Mesenchymal stem cell (in vitro differentiated cells and primary cell): Measurements from ENCODE around the gene ZDHHC14.

ENCODE experiments used
- DNase-seq: peaks from one replicate; pipeline ENCODE4 v3.0.0-alpha.2; 2013
- H2AFZ ChIP-seq: one replicate; pipeline ENCODE4 v1.6.1; 2013; ENCODE audit warnings: low read depth, mild to moderate bottlenecking, control low read depth, inconsistent platforms, low read length, moderate library complexity
- H2AK5ac ChIP-seq: 2 replicates; pipeline ENCODE4 v1.6.1; 2013; ENCODE audit warnings: low read length, moderate library complexity, mild to moderate bottlenecking, inconsistent platforms; ENCODE audit not compliant: severe bottlenecking
- H2BK120ac ChIP-seq: one replicate; pipeline ENCODE4 v1.6.1; 2013; ENCODE audit warnings: low read depth, mild to moderate bottlenecking, inconsistent platforms, low read length, moderate library complexity
- H2BK12ac ChIP-seq, 2 experiments: one replicate each; pipeline ENCODE4 v1.6.1; 2013; ENCODE audit warnings: inconsistent platforms in 2 of 2, low read length in 2 of 2, mild to moderate bottlenecking in 2 of 2, moderate library complexity in 2 of 2, control low read depth in 1 of 2
- H2BK15ac ChIP-seq: one replicate; pipeline ENCODE4 v1.6.1; 2013; ENCODE audit warnings: mild to moderate bottlenecking, low read depth, inconsistent platforms; ENCODE audit not compliant: poor library complexity, severe bottlenecking
- H2BK5ac ChIP-seq: 2 replicates; pipeline ENCODE4 v1.6.1; 2013; ENCODE audit warnings: low read depth, mild to moderate bottlenecking, low read length, control low read depth, inconsistent platforms; ENCODE audit not compliant: poor library complexity, severe bottlenecking
- H3K14ac ChIP-seq, 2 experiments: one replicate each; pipeline ENCODE4 v1.6.1; 2013; ENCODE audit warnings: inconsistent platforms in 2 of 2, low read length in 2 of 2, control low read depth in 1 of 2, mild to moderate bottlenecking in 1 of 2, moderate library complexity in 1 of 2
- H3K18ac ChIP-seq, 2 experiments: one replicate each; pipeline ENCODE4 v1.6.1; 2013; ENCODE audit warnings: inconsistent platforms in 2 of 2, low read length in 2 of 2, control low read depth in 1 of 2, low read depth in 1 of 2, mild to moderate bottlenecking in 1 of 2
- H3K23ac ChIP-seq, 2 experiments: one replicate each; pipeline ENCODE4 v1.6.1; 2013; ENCODE audit warnings: inconsistent platforms in 2 of 2, low read length in 2 of 2, mild to moderate bottlenecking in 2 of 2, moderate library complexity in 2 of 2, control low read depth in 1 of 2
- H3K27ac ChIP-seq: 2 replicates; pipeline ENCODE4 v1.5.1; 2013; ENCODE audit warnings: mild to moderate bottlenecking, moderate library complexity, low read length, control low read depth, inconsistent platforms; ENCODE audit not compliant: poor library complexity, severe bottlenecking
- H3K27me3 ChIP-seq, 2 experiments: 2 replicates each; pipeline versions ENCODE4 v1.6.1 to v1.7.0; 2013; ENCODE audit warnings: low read length in 2 of 2, mild to moderate bottlenecking in 2 of 2, moderate library complexity in 2 of 2, control low read depth in 1 of 2, inconsistent platforms in 1 of 2; ENCODE audit not compliant: control insufficient read depth in 1 of 2, insufficient read depth in 1 of 2
- H3K36me3 ChIP-seq, 2 experiments: 2 replicates each; pipeline versions ENCODE4 v1.6.1 to v1.7.0; 2013; ENCODE audit warnings: low read length in 2 of 2, control low read depth in 1 of 2, inconsistent platforms in 1 of 2, low read depth in 1 of 2, mild to moderate bottlenecking in 1 of 2; ENCODE audit not compliant: insufficient read depth in 2 of 2, control insufficient read depth in 1 of 2
- H3K4ac ChIP-seq, 2 experiments: one replicate each; pipeline ENCODE4 v1.6.1; 2013; ENCODE audit warnings: inconsistent platforms in 2 of 2, low read length in 2 of 2, mild to moderate bottlenecking in 2 of 2, moderate library complexity in 2 of 2, control low read depth in 1 of 2, low read depth in 1 of 2
- H3K4me1 ChIP-seq: 2 replicates; pipeline ENCODE4 v1.6.1; 2013; ENCODE audit warnings: low read depth, low read length, control low read depth; ENCODE audit not compliant: control insufficient read depth, insufficient read depth
- H3K4me2 ChIP-seq: 2 replicates; pipeline ENCODE4 v1.6.1; 2013; ENCODE audit warnings: low read length, mild to moderate bottlenecking, inconsistent platforms; ENCODE audit not compliant: poor library complexity, severe bottlenecking
- H3K4me3 ChIP-seq, 2 experiments: 2 replicates each; pipeline versions ENCODE4 v1.5.1 to v1.7.0; 2013; ENCODE audit warnings: low read length in 2 of 2, mild to moderate bottlenecking in 2 of 2, control low read depth in 1 of 2, low read depth in 1 of 2; ENCODE audit not compliant: insufficient read depth in 1 of 2
- H3K79me1 ChIP-seq: replicated peaks from 2 replicates; pipeline ENCODE4 v1.6.1; 2013; ENCODE audit warnings: mild to moderate bottlenecking, control low read depth, low read length, inconsistent platforms; ENCODE audit not compliant: poor library complexity, severe bottlenecking
- H3K9ac ChIP-seq: 2 replicates; pipeline ENCODE4 v1.7.0; 2013; ENCODE audit warnings: mild to moderate bottlenecking, low read length, moderate library complexity
- H3K9me3 ChIP-seq: 2 replicates; pipeline ENCODE4 v1.7.0; 2013; ENCODE audit warnings: mild to moderate bottlenecking, low read length; ENCODE audit not compliant: control insufficient read depth
- H4K8ac ChIP-seq: one replicate; pipeline ENCODE4 v1.6.1; 2013; ENCODE audit warnings: inconsistent platforms, mild to moderate bottlenecking, low read length, moderate library complexity
- H4K91ac ChIP-seq: one replicate; pipeline ENCODE4 v1.6.1; 2013; ENCODE audit warnings: mild to moderate bottlenecking, low read length, inconsistent platforms
- WGBS: methylation state at CpG from one replicate; pipeline ENCODE4 v1.1.7; 2013; ENCODE audit warnings: mixed read lengths; 5-methylcytosine and 5-hydroxymethylcytosine counted together

Gene ZDHHC14

GRCh38 chr6:157488716-157489118, 107.7 kb downstream of the ZDHHC14 start:
- Histone ChIP-seq H2AFZ (no peak overlapping the region), H3K27me3 (no peaks in the 10 kb centered on the region), H3K4me2 (no peak overlapping the region), H3K4me3 (no peak overlapping the region), H3K27ac (no peak overlapping the region), H3K36me3 (no peaks in the 10 kb centered on the region), H2BK12ac (no peak overlapping the region), H3K79me1 (peaks cover 7% of the 10 kb centered on the region), H4K91ac (no peak overlapping the region), H3K9ac (no peak overlapping the region), H2AK5ac (no peak overlapping the region), H4K8ac (no peak overlapping the region), H2BK120ac (no peak overlapping the region), H2BK5ac (no peak overlapping the region), H3K23ac (no peak overlapping the region), H3K4ac (no peak overlapping the region), H3K4me1 (no peaks in the 10 kb centered on the region), H2BK15ac (no peak overlapping the region), H3K14ac (no peak overlapping the region), H3K9me3 (no peaks in the 10 kb centered on the region), H3K18ac (no peak overlapping the region)
- no peak for DNase-seq
- WGBS, result 65% methylated on average over 9 of the region's 12 CpGs

DNA sequence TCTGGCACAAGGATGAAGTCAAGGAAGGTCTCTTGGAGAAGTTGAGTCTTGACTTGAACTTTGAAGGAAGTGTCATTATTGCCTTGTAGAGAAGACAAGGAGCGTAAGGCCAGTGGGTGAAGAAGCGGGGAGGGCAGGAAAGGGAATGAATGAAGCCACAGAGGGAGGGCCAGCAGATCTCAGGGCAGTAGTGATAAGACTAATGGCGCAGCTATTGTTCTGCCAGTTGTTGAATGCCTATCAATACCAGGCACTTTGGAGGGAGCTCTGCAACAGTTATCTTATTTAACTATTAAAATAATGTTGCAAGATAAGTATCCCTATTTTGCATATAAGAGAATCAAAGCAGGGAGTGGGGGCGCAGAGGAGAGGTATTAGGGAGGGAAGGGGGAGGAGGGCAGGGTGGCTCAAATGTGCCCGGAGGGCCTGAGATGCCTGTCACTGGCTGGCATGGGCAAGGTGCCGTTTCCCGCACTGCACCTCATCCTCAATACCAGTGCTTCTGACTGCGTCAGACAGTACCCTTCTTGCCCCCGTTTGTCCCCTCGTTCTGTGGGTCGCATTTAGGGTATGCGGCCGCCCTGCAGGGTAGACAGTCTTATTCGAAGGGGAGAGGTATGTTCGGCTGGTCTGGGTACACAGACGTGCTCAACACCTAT, 109.8 kb downstream of the ZDHHC14 start:
- H3K27me3 ChIP-seq, result no peaks in the 10 kb centered on the region
- H2AK5ac ChIP-seq, result no peak overlapping the region
- no peak overlapping the region for H3K4me3 ChIP-seq
- no peak overlapping the region for H2BK120ac ChIP-seq
- H3K27ac ChIP-seq, result no peak overlapping the region
- H2AFZ ChIP-seq, result no peak overlapping the region
- H3K79me1 ChIP-seq, result peaks cover 7% of the 10 kb centered on the region
- H3K4me1 ChIP-seq, result no peaks in the 10 kb centered on the region
- no peak for DNase-seq
- no peaks in the 10 kb centered on the region for H3K9me3 ChIP-seq
- no peak overlapping the region for H4K91ac ChIP-seq
- no peak overlapping the region for H2BK12ac ChIP-seq
- H3K36me3 ChIP-seq, result no peaks in the 10 kb centered on the region
- WGBS, result 97% methylated on average over 12 of the region's 16 CpGs
- H3K4ac ChIP-seq, result no peak overlapping the region
- no peak overlapping the region for H3K4me2 ChIP-seq
- no peak overlapping the region for H3K9ac ChIP-seq
- H4K8ac ChIP-seq, result no peak overlapping the region
- no peak overlapping the region for H2BK5ac ChIP-seq
- H3K23ac ChIP-seq, result no peak overlapping the region
- no peak overlapping the region for H3K14ac ChIP-seq
- H2BK15ac ChIP-seq, result no peak overlapping the region
- no peak overlapping the region for H3K18ac ChIP-seq

DNA sequence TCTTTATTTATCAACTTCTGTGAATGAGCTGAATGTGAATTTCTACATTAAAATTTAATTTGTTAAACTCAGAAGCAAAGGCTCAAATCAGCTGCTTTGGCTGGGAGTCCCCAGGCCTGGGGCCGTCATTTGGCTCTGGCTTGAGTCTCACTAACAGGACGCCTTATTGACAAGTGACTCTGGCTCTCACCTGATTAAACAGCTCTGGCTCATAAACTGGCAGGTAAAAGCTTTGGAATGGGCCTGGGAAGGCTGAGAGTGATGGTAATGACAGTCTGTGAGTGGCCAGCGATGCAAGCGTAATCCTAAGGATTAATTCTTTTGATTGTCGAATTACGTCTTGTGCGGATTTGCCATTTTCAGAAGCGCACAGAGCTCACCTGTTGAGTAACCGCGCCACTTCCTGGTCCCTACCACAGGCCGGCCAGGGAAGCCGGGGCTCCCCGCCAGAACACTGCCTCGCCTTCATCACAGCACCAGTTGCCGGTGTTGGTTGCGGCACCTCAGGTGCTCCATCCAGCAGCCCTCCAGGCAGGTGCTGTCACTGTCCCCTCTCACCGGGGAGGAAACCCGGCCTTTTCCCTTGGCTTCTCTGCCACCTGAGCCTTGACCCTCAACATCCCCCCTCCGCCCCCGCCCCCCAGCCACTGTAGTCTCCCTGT, 110.7 kb downstream of the ZDHHC14 start:
- Histone ChIP-seq H2BK12ac (no peak overlapping the region), H2AFZ (no peak overlapping the region), H3K4me1 (no peaks in the 10 kb centered on the region), H2AK5ac (no peak overlapping the region), H3K4me2 (no peak overlapping the region), H4K8ac (no peak overlapping the region), H2BK15ac (no peak overlapping the region), H3K9ac (no peak overlapping the region), H3K27me3 (no peaks in the 10 kb centered on the region), H3K36me3 (no peaks in the 10 kb centered on the region), H3K79me1 (peaks cover 7% of the 10 kb centered on the region), H3K4me3 (no peak overlapping the region), H2BK120ac (no peak overlapping the region), H3K23ac (no peak overlapping the region), H2BK5ac (no peak overlapping the region), H3K4ac (no peak overlapping the region), H4K91ac (no peak overlapping the region), H3K18ac (no peak overlapping the region), H3K27ac (no peak overlapping the region), H3K14ac (no peak overlapping the region), H3K9me3 (no peaks in the 10 kb centered on the region)
- 94% methylated on average over 20 of the region's 20 CpGs for WGBS
- DNase-seq, result no peak

DNA sequence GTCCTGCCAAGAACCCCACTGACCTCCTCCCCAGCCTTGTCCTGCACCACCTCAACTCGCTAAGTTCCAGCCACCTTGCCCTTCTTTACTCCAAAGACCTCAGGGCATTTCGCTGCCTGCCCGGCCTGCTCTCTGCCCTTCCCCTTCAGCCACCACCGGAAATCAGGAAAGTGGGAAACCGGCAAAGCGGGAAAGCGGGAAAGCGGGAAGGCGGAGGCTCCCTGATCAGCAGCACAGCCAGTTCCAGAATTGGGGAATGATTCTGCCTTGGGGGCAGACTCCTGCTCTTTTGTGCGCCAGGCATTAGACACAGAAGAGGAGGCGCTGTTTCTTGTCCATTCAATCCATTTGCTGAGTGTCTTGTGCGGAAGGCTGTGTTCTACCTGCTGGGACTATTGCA, 111.3 kb downstream of the ZDHHC14 start:
- Histone ChIP-seq H3K14ac (no peak overlapping the region), H3K4me2 (no peak overlapping the region), H2BK120ac (no peak overlapping the region), H3K9ac (no peak overlapping the region), H2BK12ac (no peak overlapping the region), H3K23ac (no peak overlapping the region), H3K4ac (no peak overlapping the region), H3K9me3 (no peaks in the 10 kb centered on the region), H3K4me3 (no peak overlapping the region), H4K91ac (no peak overlapping the region), H4K8ac (no peak overlapping the region), H3K27ac (no peak overlapping the region), H2AK5ac (no peak overlapping the region), H3K27me3 (no peaks in the 10 kb centered on the region), H3K79me1 (peaks cover 7% of the 10 kb centered on the region), H3K4me1 (no peaks in the 10 kb centered on the region), H2AFZ (no peak overlapping the region), H2BK15ac (peak overlapping the region; percentile 19), H3K36me3 (no peaks in the 10 kb centered on the region), H3K18ac (no peak overlapping the region), H2BK5ac (no peak overlapping the region)
- 93% methylated on average over 12 of the region's 12 CpGs for WGBS
- DNase-seq, result no peak
